ENCODE data around the gene FBLN1.
A peak's percentile ranks its signal among the peaks of the same experiment; 100 is the strongest.

Gene FBLN1

DNA sequence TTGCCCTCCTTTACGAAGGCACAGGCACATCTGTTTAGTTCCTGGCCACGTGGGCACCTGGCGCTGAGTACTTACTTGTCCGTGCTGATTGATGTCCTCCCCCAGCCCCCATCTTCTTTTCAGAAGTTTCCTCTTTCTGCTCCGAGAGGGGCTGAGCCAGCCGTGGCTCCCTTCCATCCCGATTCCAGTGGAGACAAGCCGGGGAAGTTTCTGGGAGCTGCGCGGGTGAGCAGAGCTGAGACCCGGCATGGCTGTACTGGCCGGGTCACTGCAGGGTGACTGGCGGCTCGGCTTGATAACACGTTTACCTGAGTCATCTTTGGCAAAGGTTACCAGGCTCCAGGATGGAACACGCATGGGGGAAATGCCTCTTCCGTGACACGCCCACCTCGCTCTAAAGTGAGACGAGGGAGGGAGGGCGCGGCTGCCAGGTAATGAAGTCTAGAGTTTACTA is 123.5 kb downstream of the FBLN1 start:
- Histone ChIP-seq H3K4me3 (ENCODE audit: low read depth, low read length) (no peak overlapping the region), H2AFZ (no peak overlapping the region), H3K9ac (no peak overlapping the region), H3K27ac (no peak overlapping the region), H3K36me3 (ENCODE audit: control insufficient read depth, insufficient read depth, low read length) (no peaks in the 10 kb centered on the region), H3K79me2 (no peaks in the 10 kb centered on the region), H3K9me3 (ENCODE audit: control insufficient read depth, low read length) (no peaks in the 10 kb centered on the region), H3K4me2 (ENCODE audit: low read length) (peak overlapping the region; percentile 69), H3K4me1 (no peaks in the 10 kb centered on the region), H3K27me3 (ENCODE audit: control insufficient read depth, insufficient read depth, low read length) (no peaks in the 10 kb centered on the region)
- TF ChIP-seq CTCF (IDR thresholded peaks at IDR 0.05) = no peak

DNA sequence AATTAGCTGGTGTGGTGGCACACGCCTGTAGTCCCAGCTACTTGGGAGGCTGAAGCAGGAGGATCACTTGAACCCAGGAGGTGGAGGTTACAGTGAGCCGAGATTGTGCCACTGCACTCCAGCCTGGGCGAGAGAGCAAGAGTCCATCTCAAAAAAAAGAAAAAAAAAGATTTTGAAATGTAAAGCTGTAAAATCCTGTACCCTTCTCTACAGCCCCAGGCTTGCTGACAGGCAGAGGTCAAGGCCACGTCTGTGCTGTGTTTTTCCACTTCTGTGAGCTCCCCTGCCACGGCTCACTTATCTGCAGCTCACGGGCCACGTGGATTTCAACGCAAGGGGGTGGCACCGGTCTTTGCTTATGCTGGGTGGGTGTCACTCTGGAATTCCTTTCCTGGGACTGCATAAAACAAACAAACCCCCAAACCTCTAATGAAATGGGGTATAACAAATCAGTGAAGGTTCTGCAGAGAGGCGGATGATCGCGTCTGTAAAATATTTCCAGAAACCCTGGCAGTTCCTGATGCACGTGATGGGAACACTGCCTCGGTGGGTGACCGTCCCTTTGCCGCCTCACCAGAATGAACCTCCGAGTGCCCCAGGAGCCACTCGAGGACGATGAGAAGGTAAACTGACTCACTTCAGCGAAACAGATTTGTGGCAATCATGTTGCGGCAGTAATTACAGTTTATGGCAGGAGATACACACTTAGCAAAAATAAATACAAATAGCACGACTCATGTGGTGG is 125.0 kb downstream of the FBLN1 start:
- Histone ChIP-seq H3K79me2 (no peaks in the 10 kb centered on the region), H3K27ac (no peak overlapping the region), H3K4me2 (ENCODE audit: low read length) (no peak overlapping the region), H3K4me3 (ENCODE audit: low read depth, low read length) (no peak overlapping the region), H3K9me3 (ENCODE audit: control insufficient read depth, low read length) (no peaks in the 10 kb centered on the region), H2AFZ (no peak overlapping the region), H3K36me3 (ENCODE audit: control insufficient read depth, insufficient read depth, low read length) (no peaks in the 10 kb centered on the region), H3K4me1 (no peaks in the 10 kb centered on the region), H3K9ac (no peak overlapping the region), H3K27me3 (ENCODE audit: control insufficient read depth, insufficient read depth, low read length) (no peaks in the 10 kb centered on the region)
- TF ChIP-seq CTCF (IDR thresholded peaks at IDR 0.05) = no peak

DNA sequence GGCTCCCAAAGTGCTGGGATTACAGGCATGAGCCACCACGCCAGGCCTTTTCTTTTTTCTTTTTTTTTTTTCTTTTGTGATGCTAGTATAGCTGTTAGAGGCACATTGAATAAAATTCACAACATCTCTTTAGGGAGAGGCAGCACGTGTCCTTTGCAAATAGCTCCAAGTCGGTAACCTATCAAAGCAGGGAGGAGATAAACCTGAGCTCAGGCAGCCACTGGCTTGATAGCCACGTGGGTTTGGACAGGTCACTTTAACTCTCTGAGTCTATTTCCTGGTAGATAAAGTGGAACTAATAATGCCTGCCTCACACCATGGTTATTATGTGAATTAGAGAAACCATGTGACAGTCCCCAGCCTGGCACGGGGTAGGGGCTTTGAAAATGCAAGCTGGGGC is 125.8 kb downstream of the FBLN1 start:
- Histone ChIP-seq H3K4me2 (ENCODE audit: low read length) (no peak overlapping the region), H3K27ac (no peak overlapping the region), H2AFZ (no peak overlapping the region), H3K9me3 (ENCODE audit: control insufficient read depth, low read length) (no peaks in the 10 kb centered on the region), H3K9ac (no peak overlapping the region), H3K27me3 (ENCODE audit: control insufficient read depth, insufficient read depth, low read length) (no peaks in the 10 kb centered on the region), H3K36me3 (ENCODE audit: control insufficient read depth, insufficient read depth, low read length) (no peaks in the 10 kb centered on the region), H3K79me2 (no peaks in the 10 kb centered on the region), H3K4me3 (ENCODE audit: low read depth, low read length) (no peak overlapping the region), H3K4me1 (no peaks in the 10 kb centered on the region)
- no peak for TF ChIP-seq CTCF (IDR thresholded peaks at IDR 0.05)

GRCh38 chr22:45629469-45630089 is 126.9 kb downstream of the FBLN1 start:
- Histone ChIP-seq H3K36me3 (ENCODE audit: control insufficient read depth, insufficient read depth, low read length) (no peaks in the 10 kb centered on the region), H3K4me3 (ENCODE audit: low read depth, low read length) (no peak overlapping the region), H3K4me2 (ENCODE audit: low read length) (no peak overlapping the region), H3K79me2 (no peaks in the 10 kb centered on the region), H3K27me3 (ENCODE audit: control insufficient read depth, insufficient read depth, low read length) (no peaks in the 10 kb centered on the region), H3K9ac (no peak overlapping the region), H2AFZ (no peak overlapping the region), H3K9me3 (ENCODE audit: control insufficient read depth, low read length) (no peaks in the 10 kb centered on the region), H3K4me1 (no peaks in the 10 kb centered on the region), H3K27ac (no peak overlapping the region)
- TF ChIP-seq CTCF (IDR thresholded peaks at IDR 0.05) = no peak
